Measurements from ENCODE around the gene PLA2R1.
"Not testable (repeated sequence)": the region's sequence is repeated elsewhere in the genome, so short reads cannot be mapped to it uniquely, and the experiment has no call there.

Gene PLA2R1

GRCh38 chr2:159963700-159964099 lies 98.7 kb downstream of the PLA2R1 start:
- Histone ChIP-seq H3K9me3 (ENCODE audit: insufficient read depth, low read depth, low read length) (no peaks in the 10 kb centered on the region), H3K79me2 (ENCODE audit: insufficient read depth, low read length) (no peaks in the 10 kb centered on the region), H3K4me3 (ENCODE audit: low read length, poor library complexity, severe bottlenecking) (no peak overlapping the region), H3K27me3 (ENCODE audit: insufficient read depth, low read length, poor library complexity, severe bottlenecking) (no peaks in the 10 kb centered on the region), H3F3A (ENCODE audit: low read depth) (no peaks in the 10 kb centered on the region), H3K4me1 (ENCODE audit: insufficient read depth, low read length, poor library complexity, severe bottlenecking) (peaks cover 12% of the 10 kb centered on the region), H2AFZ (ENCODE audit: low read length) (no peak overlapping the region), H3K36me3 (ENCODE audit: insufficient read depth, low read length) (no peaks in the 10 kb centered on the region), H3K4me2 (ENCODE audit: low read depth, low read length, poor library complexity, severe bottlenecking) (no peak overlapping the region), H3K9ac (ENCODE audit: low read depth, low read length, poor library complexity, severe bottlenecking) (no peak overlapping the region), H3K9me2 (replicated peaks; ENCODE audit: low read depth, low read length) (no peaks in the 10 kb centered on the region), H4K20me1 (ENCODE audit: insufficient read depth, low read length, poor library complexity, severe bottlenecking) (no peaks in the 10 kb centered on the region)
- TF ChIP-seq EZH2phosphoT487 (IDR thresholded peaks at IDR 0.05; ENCODE audit: borderline replicate concordance) = no peak
- TF ChIP-seq CTCF (conservative IDR thresholded peaks at IDR 0.05; ENCODE audit: low read length) = no peak

GRCh38 chr2:159962513-159962912 lies 99.9 kb downstream of the PLA2R1 start:
- H4K20me1 ChIP-seq (ENCODE audit: insufficient read depth, low read length, poor library complexity, severe bottlenecking); H3K9me3 ChIP-seq (ENCODE audit: insufficient read depth, low read depth, low read length); H3K4me2 ChIP-seq (ENCODE audit: low read depth, low read length, poor library complexity, severe bottlenecking): not testable (repeated sequence)

GRCh38 chr2:159961451-159961850 lies 101.0 kb downstream of the PLA2R1 start:
- TF ChIP-seq CTCF (conservative IDR thresholded peaks at IDR 0.05; ENCODE audit: low read length) (no peak), EZH2phosphoT487 (IDR thresholded peaks at IDR 0.05; ENCODE audit: borderline replicate concordance) (no peak)
- Histone ChIP-seq H3K79me2 (ENCODE audit: insufficient read depth, low read length) (no peaks in the 10 kb centered on the region), H2AFZ (ENCODE audit: low read length) (no peak overlapping the region), H3K9ac (ENCODE audit: low read depth, low read length, poor library complexity, severe bottlenecking) (no peak overlapping the region), H3K4me2 (ENCODE audit: low read depth, low read length, poor library complexity, severe bottlenecking) (no peak overlapping the region), H3F3A (ENCODE audit: low read depth) (no peaks in the 10 kb centered on the region), H4K20me1 (ENCODE audit: insufficient read depth, low read length, poor library complexity, severe bottlenecking) (no peaks in the 10 kb centered on the region), H3K27me3 (ENCODE audit: insufficient read depth, low read length, poor library complexity, severe bottlenecking) (no peaks in the 10 kb centered on the region), H3K4me3 (ENCODE audit: low read length, poor library complexity, severe bottlenecking) (no peak overlapping the region), H3K4me1 (ENCODE audit: insufficient read depth, low read length, poor library complexity, severe bottlenecking) (peaks cover 12% of the 10 kb centered on the region), H3K9me2 (replicated peaks; ENCODE audit: low read depth, low read length) (no peaks in the 10 kb centered on the region), H3K36me3 (ENCODE audit: insufficient read depth, low read length) (no peaks in the 10 kb centered on the region), H3K9me3 (ENCODE audit: insufficient read depth, low read depth, low read length) (no peaks in the 10 kb centered on the region)

More at GRCh38 chr2:159962513-159962912, 99.9 kb downstream of the PLA2R1 start:
- peaks cover 12% of the 10 kb centered on the region for H3K4me1 ChIP-seq (ENCODE audit: insufficient read depth, low read length, poor library complexity, severe bottlenecking)
- not testable (repeated sequence) for H3F3A ChIP-seq (ENCODE audit: low read depth); H3K9ac ChIP-seq (ENCODE audit: low read depth, low read length, poor library complexity, severe bottlenecking); H3K79me2 ChIP-seq (ENCODE audit: insufficient read depth, low read length); H3K36me3 ChIP-seq (ENCODE audit: insufficient read depth, low read length); H3K27me3 ChIP-seq (ENCODE audit: insufficient read depth, low read length, poor library complexity, severe bottlenecking); H3K9me2 ChIP-seq (replicated peaks; ENCODE audit: low read depth, low read length); H2AFZ ChIP-seq (ENCODE audit: low read length); H3K4me3 ChIP-seq (ENCODE audit: low read length, poor library complexity, severe bottlenecking)

GRCh38 chr2:159961037-159961436 lies 101.4 kb downstream of the PLA2R1 start:
- Histone ChIP-seq H3K9ac (ENCODE audit: low read depth, low read length, poor library complexity, severe bottlenecking) (no peak overlapping the region), H3K4me2 (ENCODE audit: low read depth, low read length, poor library complexity, severe bottlenecking) (peak overlapping the region; percentile 33), H3F3A (ENCODE audit: low read depth) (no peaks in the 10 kb centered on the region), H3K9me2 (replicated peaks; ENCODE audit: low read depth, low read length) (no peaks in the 10 kb centered on the region), H4K20me1 (ENCODE audit: insufficient read depth, low read length, poor library complexity, severe bottlenecking) (no peaks in the 10 kb centered on the region), H3K79me2 (ENCODE audit: insufficient read depth, low read length) (no peaks in the 10 kb centered on the region), H3K27me3 (ENCODE audit: insufficient read depth, low read length, poor library complexity, severe bottlenecking) (no peaks in the 10 kb centered on the region), H3K36me3 (ENCODE audit: insufficient read depth, low read length) (no peaks in the 10 kb centered on the region), H2AFZ (ENCODE audit: low read length) (no peak overlapping the region), H3K9me3 (ENCODE audit: insufficient read depth, low read depth, low read length) (no peaks in the 10 kb centered on the region), H3K4me1 (ENCODE audit: insufficient read depth, low read length, poor library complexity, severe bottlenecking) (peaks cover 12% of the 10 kb centered on the region), H3K4me3 (ENCODE audit: low read length, poor library complexity, severe bottlenecking) (no peak overlapping the region)
- TF ChIP-seq CTCF (conservative IDR thresholded peaks at IDR 0.05; ENCODE audit: low read length) (no peak), EZH2phosphoT487 (IDR thresholded peaks at IDR 0.05; ENCODE audit: borderline replicate concordance) (no peak)

All from Loucy (cell line).